Measurements from ENCODE around the gene ARHGAP26.

Gene ARHGAP26

DNA sequence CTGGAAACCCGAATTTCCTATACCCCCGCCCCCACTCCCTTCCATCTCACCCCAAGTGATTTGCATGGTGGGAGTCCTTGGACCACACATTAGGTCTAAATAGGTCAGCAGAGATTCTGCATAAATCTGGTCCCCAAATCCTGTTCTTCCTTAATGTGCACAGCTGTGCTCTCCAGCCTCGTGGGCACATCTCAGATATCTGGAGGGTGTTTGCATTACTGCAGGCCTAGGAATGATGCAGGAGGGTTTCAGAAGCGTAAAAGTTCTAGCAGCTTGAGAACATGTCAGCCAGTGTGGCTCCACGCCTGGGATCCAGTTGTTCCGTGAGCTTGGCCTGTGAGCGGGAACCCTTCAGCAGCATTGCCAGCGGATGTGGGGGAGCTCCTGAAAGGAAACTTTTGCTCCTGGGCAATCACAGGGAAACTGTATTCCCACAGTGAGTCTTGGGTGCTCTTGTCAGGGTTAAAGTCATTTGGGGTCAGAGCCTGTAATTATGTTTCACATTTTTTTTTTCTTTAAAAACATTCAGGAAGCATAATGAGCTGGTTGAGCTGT lies 12.9 kb downstream of the ARHGAP26 start:
- in situ Hi-C loops (cut with MboI; ENCODE audit: low sequenced_read_pairs): no loop called here

DNA sequence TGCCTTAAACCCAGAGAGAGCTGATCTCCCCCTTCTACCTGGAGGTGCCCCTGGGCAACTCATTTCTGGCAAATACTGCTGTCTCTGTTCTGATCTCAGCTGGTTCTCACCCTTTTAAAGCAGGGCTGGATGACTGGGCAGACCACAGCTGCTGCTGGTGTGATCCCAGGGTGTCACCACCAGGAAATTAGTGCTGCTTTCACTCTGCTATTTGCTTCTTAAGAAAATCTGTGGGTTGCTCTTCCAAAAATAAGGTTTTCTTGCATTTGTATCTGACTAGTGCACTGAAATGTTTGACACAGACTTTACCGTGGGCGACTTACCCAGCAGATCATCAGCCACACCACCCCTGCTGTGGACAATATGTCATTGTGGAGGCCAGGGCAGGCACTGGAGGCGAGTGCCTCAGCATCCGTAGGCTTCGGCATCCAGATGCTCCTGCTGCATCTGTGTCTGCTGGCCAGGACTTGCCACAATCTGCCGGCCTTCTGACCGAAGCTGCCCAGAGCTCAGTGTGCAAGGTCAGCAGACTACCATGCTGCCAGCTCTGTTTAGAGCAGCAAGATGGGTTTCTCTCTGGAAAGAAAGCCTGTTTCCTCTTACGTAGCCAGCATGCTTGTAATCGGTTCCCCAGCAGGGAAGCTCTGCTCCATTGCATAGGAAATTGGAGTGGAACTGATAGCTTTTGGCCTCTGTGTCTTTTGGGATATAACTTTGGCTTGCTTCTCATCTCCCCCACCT lies 13.6 kb downstream of the ARHGAP26 start:
- in situ Hi-C loops (cut with MboI; ENCODE audit: low sequenced_read_pairs): no loop called here

DNA sequence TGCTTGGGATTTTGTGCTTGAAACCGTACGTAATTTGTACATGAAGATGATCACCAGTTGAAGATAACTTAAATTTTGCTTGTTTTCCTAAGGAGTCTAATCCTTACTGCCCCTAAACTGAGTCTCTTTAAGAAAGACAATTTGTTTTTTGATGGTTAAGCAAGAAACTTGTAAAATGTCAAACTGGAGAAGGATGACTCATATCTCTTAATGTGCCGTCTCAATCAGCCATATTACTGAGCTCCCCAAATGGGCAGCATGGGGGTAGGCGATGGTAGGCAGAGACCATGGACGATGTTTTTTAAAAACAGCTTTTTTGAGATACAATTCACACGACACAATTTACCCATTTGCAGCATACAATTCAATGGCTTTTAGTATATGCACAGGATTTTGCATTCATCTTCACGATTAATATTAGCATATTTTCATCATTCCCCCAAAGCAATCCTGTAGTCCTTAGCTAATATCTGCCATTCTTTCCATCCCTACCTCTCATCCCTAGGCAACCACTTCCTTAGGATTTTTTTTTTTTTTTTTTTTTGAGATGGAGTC lies 14.3 kb downstream of the ARHGAP26 start:
- in situ Hi-C loops (cut with MboI; ENCODE audit: low sequenced_read_pairs): no loop called here

GRCh38 chr5:142785206-142785605 lies 15.0 kb downstream of the ARHGAP26 start:
- in situ Hi-C loops (cut with MboI; ENCODE audit: low sequenced_read_pairs): no loop called here

- in situ Hi-C loops (cut with MboI; ENCODE audit: low sequenced_read_pairs): no loop called here
Measured at GRCh38 chr5:142789206-142789605, 19.0 kb downstream of the ARHGAP26 start.

GRCh38 chr5:142792012-142792864 lies 22.1 kb downstream of the ARHGAP26 start:
- in situ Hi-C loops (cut with MboI; ENCODE audit: low sequenced_read_pairs): no loop called here

- in situ Hi-C loops (cut with MboI; ENCODE audit: low sequenced_read_pairs): no loop called here
Measured at GRCh38 chr5:142792865-142793232, 22.7 kb downstream of the ARHGAP26 start.

DNA sequence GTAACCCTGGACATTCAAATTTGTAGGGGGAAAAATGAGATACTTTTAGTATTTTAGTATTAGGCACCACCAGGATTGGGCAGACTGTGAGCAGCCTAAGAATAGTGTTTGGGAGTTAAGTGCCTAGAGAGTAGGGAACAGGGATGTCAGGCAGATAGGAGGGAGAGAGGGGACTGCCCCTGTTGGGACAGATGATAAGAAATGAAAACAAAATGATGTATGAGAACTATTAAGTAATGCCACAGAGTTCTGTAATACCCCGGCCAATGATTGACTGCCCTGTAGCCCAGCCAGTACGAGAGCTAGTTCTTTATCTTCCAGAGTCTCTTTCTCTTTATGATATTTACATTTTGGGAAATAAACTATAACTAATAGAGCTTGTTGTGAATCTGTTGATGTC lies 24.4 kb downstream of the ARHGAP26 start:
- in situ Hi-C loops (cut with MboI; ENCODE audit: low sequenced_read_pairs): no loop called here

- in situ Hi-C loops (cut with MboI; ENCODE audit: low sequenced_read_pairs): no loop called here
Measured at GRCh38 chr5:142795251-142795650, 25.1 kb downstream of the ARHGAP26 start.

DNA sequence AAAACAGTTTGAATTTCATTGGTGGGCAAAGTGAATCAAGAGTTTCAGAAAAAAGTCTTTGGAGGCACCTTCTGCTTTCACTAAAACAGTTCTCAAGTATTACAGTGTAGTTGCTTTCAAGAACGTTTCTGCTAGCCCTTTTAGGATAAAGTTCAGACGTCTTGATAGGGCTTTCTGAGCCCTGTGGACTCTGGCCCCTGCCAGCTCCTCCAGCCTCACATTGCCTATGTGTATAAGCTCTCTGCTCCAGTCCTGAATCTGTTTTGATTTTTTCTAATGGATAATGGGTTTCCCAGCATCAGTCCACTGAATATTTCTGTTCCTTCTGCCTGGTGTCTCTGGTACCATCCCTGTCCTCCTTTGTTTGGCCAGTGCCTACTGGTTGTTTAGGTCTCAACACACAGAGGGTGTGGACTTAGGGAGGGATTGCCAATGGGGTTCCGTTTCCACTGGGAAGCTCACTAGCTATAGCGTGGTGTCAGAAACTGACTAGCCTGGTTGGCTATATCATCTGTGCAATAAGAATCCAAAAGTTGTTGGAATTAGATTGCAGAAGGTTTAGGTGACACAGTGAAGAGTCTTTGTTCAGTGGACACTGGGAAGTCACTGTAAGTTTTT lies 26.4 kb downstream of the ARHGAP26 start:
- in situ Hi-C loops (cut with MboI; ENCODE audit: low sequenced_read_pairs): no loop called here

DNA sequence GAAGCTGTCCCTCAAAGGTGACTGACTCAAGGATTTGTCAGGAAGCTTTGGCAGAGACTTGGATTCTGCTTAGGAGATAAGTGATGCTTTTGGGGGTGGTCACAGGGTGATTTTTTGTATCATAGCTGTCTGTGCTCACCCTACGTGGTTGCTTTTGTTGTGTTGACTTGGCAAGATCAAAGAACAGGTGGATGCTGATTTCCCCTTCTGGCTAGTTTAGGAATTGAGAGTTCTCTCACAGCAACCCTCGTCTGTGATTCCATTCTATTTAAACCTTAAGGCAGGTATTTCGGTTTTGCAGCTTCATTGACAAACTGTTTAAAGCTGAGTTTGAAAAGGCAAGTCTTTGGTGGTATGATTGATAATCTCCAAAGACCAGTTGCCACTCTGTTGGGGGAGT lies 27.2 kb downstream of the ARHGAP26 start:
- in situ Hi-C loops (cut with MboI; ENCODE audit: low sequenced_read_pairs): no loop called here

- in situ Hi-C loops (cut with MboI; ENCODE audit: low sequenced_read_pairs): no loop called here
Measured at GRCh38 chr5:142798099-142798770, 28.1 kb downstream of the ARHGAP26 start.

DNA sequence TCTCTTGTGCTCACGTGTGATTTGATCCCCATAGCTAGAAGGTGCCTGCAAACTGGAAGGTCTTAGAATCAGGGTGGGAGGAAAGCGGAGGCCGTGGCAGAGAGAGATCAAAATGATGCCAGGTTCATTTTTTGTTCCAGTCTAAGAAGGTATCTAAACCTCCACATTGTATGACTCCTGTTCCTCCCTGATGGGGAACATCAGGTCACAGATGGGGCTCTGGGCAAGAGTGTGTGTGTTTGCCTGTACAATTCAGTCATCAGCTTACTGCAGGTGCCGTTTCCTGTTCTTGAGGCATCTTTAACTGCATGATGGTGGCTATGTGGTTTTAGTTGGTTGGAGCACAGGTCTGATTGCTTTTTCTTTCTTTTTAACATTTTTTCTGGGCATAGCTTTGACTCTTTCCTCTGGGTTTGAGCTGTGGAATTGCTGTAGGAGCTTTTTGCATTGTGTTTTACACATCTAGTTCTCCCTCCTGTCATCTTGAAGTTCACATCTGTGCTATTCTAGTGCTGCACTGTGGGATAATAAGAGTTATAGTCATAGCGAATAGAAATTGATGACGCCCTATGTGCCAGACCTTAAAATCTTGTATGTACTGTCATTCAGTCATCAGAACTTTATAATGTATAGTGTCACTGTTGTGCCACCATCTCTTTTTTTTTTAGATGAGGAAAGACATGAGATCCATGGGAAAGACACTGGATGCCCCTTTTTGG lies 30.8 kb downstream of the ARHGAP26 start:
- in situ Hi-C loops (cut with MboI; ENCODE audit: low sequenced_read_pairs): no loop called here

DNA sequence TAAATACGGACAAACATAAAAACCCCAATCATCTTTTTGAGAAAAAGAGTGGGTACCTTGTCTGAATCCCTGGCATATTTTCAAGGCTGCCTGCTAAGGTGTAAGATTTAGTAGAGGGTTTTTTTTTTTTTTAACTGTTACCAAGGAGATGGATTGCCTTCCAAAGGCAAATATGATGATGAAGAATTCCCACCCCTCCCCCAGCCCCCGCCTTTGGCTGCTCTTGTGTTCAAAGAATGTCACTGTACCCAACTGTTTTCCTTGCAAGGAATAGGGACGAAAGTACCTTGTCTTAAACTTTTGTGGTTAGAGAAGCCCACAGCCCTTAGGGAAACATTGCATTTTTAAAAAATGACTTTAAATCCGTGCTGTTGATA lies 31.3 kb downstream of the ARHGAP26 start:
- in situ Hi-C loops (cut with MboI; ENCODE audit: low sequenced_read_pairs): no loop called here

DNA sequence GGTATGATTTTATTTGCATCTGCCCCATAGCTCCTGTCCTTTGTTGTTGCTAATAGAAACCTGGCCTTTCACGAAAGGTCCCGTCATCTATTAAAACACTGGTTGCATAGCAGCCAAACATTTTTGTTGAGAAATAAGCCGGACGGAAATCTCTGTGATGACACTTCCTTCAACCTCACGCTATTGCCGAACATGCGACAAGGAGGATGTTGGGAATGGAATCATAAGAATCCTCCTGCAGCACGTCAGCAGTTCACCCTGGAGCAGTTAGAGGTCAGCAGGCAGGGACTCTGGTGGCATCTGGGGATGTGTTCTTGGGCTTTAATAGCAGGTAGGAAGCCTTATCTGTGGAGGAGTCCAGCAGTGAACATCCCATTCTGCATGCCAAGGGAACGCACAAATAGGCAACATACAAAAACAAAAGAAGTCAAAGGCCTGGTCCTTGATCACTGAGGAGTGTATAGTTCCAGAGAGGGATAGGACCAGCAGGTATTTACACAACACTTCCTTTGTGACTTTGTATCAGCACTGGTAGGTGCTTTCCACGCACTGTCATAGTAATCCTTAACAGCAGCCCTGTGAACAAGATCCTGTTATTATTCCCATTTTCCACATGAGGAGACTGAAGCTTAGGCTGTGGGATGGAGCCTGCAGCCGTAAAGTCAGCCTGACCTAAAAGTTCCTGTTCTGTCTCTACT lies 33.4 kb downstream of the ARHGAP26 start:
- in situ Hi-C loops (cut with MboI; ENCODE audit: low sequenced_read_pairs): no loop called here

- in situ Hi-C loops (cut with MboI; ENCODE audit: low sequenced_read_pairs): no loop called here
Measured at GRCh38 chr5:142805339-142805738, 35.2 kb downstream of the ARHGAP26 start.

DNA sequence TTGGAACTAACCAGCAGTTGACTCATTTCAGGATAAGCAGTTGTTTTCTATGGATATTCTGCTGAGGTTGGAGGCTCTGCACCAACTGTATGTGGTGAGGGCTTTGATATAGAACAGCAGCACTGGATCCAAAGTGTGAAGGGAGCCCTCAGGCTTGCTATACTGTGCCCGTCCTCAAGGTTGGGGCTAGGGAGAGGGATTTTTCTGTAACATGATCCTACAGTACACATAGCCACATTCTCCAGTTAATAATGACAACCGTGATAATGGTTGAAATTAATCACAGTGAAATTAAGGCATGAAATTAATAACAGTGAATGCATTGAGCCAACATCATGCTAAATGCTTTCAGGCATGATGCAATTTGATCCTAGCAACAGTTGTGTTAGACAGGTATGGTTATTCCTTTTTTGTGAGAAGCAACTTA lies 36.7 kb downstream of the ARHGAP26 start:
- in situ Hi-C loops (cut with MboI; ENCODE audit: low sequenced_read_pairs): no loop called here

DNA sequence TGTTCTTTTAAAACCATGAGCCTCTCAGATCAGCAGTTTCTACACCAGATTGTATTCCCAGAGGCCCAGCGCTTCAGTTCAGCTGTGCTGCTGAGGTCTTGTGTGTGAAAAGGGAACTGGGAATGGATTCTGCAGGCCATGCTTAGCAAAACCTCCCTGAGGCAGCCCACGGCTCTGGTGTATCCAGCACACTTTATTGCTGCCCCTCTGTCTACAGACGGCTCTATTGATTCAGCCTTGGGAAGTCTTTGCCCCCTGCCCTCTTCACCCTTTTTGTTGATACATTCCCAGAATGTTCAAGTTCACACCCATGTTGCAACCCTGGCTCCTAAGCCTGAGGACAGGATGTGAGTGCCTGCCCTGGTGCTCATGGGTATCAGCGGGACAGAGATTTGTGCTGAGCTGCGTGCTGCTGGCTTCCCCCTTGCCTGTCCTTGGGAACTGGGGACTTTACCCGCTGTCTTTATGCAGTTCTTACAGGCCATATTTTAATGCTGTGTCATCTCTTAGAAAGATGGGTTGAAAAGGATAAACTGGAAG lies 37.3 kb downstream of the ARHGAP26 start:
- in situ Hi-C loops (cut with MboI; ENCODE audit: low sequenced_read_pairs): no loop called here
